Breast epithelium (tissue), 4 donors: Measurements from ENCODE around the gene CMSS1. TPM values are rescaled to one million over a fixed set of nuclear protein-coding genes. Genes with fewer than 3 reads are reported as not detected.

ENCODE experiments used
- DNase-seq, 2 donors: peaks; one replicate each; pipeline ENCODE4 v3.0.0-alpha.2; 2019; ENCODE audit warnings: low spot score in 2 of 2
- H3K27ac ChIP-seq, 2 donors: fragments of 200-600 bp; sonication (generic) in 1 of 2; one replicate each; pipeline ENCODE4 v1.5.1; 2016 to 2019; ENCODE audit warnings: mild to moderate bottlenecking in 1 of 2
- H3K27me3 ChIP-seq, 2 donors: fragments of 200-600 bp; sonication (generic) in 1 of 2; one replicate each; pipeline versions ENCODE4 v1.5.1 to v1.6.0; 2017 to 2019; ENCODE audit warnings: control low read depth in 1 of 2, mild to moderate bottlenecking in 1 of 2
- H3K36me3 ChIP-seq: fragments of 200-600 bp; one replicate; pipeline ENCODE4 v1.5.1; 2019
- H3K4me1 ChIP-seq, 2 donors: fragments of 200-600 bp; sonication (generic); one replicate each; pipeline ENCODE4 v1.5.1; 2016 to 2019; ENCODE audit warnings: control low read depth in 1 of 2
- H3K4me3 ChIP-seq, 3 donors: fragments of 200-600 bp; sonication (generic); 1 replicate in 2 of 3; 2 replicates in 1 of 3; pipeline ENCODE4 v1.5.1; 2016 to 2019; ENCODE audit warnings: mild to moderate bottlenecking in 3 of 3, moderate library complexity in 2 of 3
- H3K9me3 ChIP-seq, 2 donors: fragments of 200-600 bp; sonication (generic) in 1 of 2; one replicate each; pipeline ENCODE4 v1.5.1; 2016 to 2019; ENCODE audit warnings: control low read depth in 1 of 2
- CTCF ChIP-seq, 3 donors: fragments of 450-650 bp; IDR thresholded peaks; one replicate each; pipeline ENCODE4 v1.5.1; 2016 to 2017; ENCODE audit warnings: antibody characterized with exemption in 3 of 3, mild to moderate bottlenecking in 3 of 3, moderate library complexity in 3 of 3
- POLR2A ChIP-seq: fragments of 450-650 bp; IDR thresholded peaks from one replicate; pipeline ENCODE4 v1.6.1; 2016; ENCODE audit warnings: antibody characterized with exemption, mild to moderate bottlenecking, moderate library complexity
- POLR2AphosphoS5 ChIP-seq, 3 donors: sonication (generic); formaldehyde crosslinking; IDR thresholded peaks; one replicate each; pipeline ENCODE4 v1.6.1; 2017; ENCODE audit warnings: antibody characterized with exemption in 3 of 3
- intact Hi-C: fragments of 100-400 bp; cut with DNase I; formaldehyde crosslinking; loops from one replicate; pipeline ENCODE4 v1.15.1; 2023; ENCODE audit warnings: low total_unique reads
- total RNA-seq, 3 donors: library from RNA; depleted of rRNA; stranded (reverse); fragments of >200 nt; gene quantifications; one replicate each; pipeline ENCODE4 v1.1.0, GENCODE V29; 2016

CMSS1 gene
- total RNA-seq, 3 donors from 2014 or later: 15.5 to 35.4 (median 16.1) TPM

GRCh38 chr3:100001526-100002270, 184.0 kb downstream of the CMSS1 start:
- H3K27ac ChIP-seq: peak overlapping the region; percentile 6 to 54
- intact Hi-C loops: loop anchor here (10.0 kb wide), 1 partner anchor 93 kb away; no protein-coding TSS in a partner anchor
- no peaks in the 10 kb centered on the region for H3K36me3 ChIP-seq
- no peaks in the 10 kb centered on the region for H3K4me1 ChIP-seq
- no peak for DNase-seq
- TF ChIP-seq POLR2AphosphoS5 (IDR thresholded peaks at IDR 0.05): no peak
- TF ChIP-seq POLR2A: no peak
- TF ChIP-seq CTCF (IDR thresholded peaks at IDR 0.05): no peak
- H3K27me3 ChIP-seq: no peaks in the 10 kb centered on the region
- H3K4me3 ChIP-seq: no peak overlapping the region
- H3K9me3 ChIP-seq: no peaks in the 10 kb centered on the region

- no peaks in the 10 kb centered on the region for H3K36me3 ChIP-seq
- H3K4me1 ChIP-seq: no peaks in the 10 kb centered on the region
- intact Hi-C loops: loop anchor here (10.0 kb wide), 1 partner anchor 92 kb away; no protein-coding TSS in a partner anchor
- no peaks in the 10 kb centered on the region for H3K27me3 ChIP-seq
- no peaks in the 10 kb centered on the region for H3K9me3 ChIP-seq
- H3K27ac ChIP-seq: peak overlapping the region; percentile 41 to 54
- H3K4me3 ChIP-seq: no peak overlapping the region
- TF ChIP-seq POLR2A (no peak), POLR2AphosphoS5 (IDR thresholded peaks at IDR 0.05) (peak in 2 of 3 donors; percentile 16 to 22), CTCF (IDR thresholded peaks at IDR 0.05) (no peak)
- peak in 1 of 2 donors; percentile 34 for DNase-seq
These were observed 185.1 kb downstream of the CMSS1 start for GRCh38 chr3:100002599-100003350.

- Histone ChIP-seq H3K27ac (peak overlapping the region; percentile 41 to 54), H3K4me1 (no peaks in the 10 kb centered on the region)
- intact Hi-C loops: loop anchor here (10.0 kb wide), 1 partner anchor 91 kb away; no protein-coding TSS in a partner anchor
These were observed 186.2 kb downstream of the CMSS1 start for GRCh38 chr3:100003609-100004503.

GRCh38 chr3:100004931-100005330, 187.3 kb downstream of the CMSS1 start:
- Histone ChIP-seq H3K9me3 (no peaks in the 10 kb centered on the region), H3K4me1 (no peaks in the 10 kb centered on the region), H3K36me3 (no peaks in the 10 kb centered on the region), H3K27ac (peak overlapping the region in 1 of 2 donors; percentile 34), H3K27me3 (no peaks in the 10 kb centered on the region), H3K4me3 (no peak overlapping the region)
- intact Hi-C loops: loop anchor here (10.0 kb wide), 1 partner anchor 90 kb away; no protein-coding TSS in a partner anchor
- DNase-seq: no peak
- TF ChIP-seq POLR2AphosphoS5 (IDR thresholded peaks at IDR 0.05): no peak
- TF ChIP-seq POLR2A: no peak
- no peak for TF ChIP-seq CTCF (IDR thresholded peaks at IDR 0.05)

More at GRCh38 chr3:100003609-100004503, 186.2 kb downstream of the CMSS1 start:
- DNase-seq: no peak
- Histone ChIP-seq H3K36me3 (no peaks in the 10 kb centered on the region), H3K9me3 (no peaks in the 10 kb centered on the region), H3K4me3 (no peak overlapping the region), H3K27me3 (no peaks in the 10 kb centered on the region)
- no peak for TF ChIP-seq CTCF (IDR thresholded peaks at IDR 0.05)
- TF ChIP-seq POLR2A: no peak
- no peak for TF ChIP-seq POLR2AphosphoS5 (IDR thresholded peaks at IDR 0.05)
